SKM-1 treated with dmso at 0.1 percent for 144 hours (cell line): ENCODE measurements around the gene ANKDD1A.

ENCODE experiments used
- DNase-seq: peaks from one replicate; lab custom pipeline; 2025; ENCODE audit not compliant: unreplicated experiment; lab: John Stamatoyannopoulos, UW

The ANKDD1A gene

DNA sequence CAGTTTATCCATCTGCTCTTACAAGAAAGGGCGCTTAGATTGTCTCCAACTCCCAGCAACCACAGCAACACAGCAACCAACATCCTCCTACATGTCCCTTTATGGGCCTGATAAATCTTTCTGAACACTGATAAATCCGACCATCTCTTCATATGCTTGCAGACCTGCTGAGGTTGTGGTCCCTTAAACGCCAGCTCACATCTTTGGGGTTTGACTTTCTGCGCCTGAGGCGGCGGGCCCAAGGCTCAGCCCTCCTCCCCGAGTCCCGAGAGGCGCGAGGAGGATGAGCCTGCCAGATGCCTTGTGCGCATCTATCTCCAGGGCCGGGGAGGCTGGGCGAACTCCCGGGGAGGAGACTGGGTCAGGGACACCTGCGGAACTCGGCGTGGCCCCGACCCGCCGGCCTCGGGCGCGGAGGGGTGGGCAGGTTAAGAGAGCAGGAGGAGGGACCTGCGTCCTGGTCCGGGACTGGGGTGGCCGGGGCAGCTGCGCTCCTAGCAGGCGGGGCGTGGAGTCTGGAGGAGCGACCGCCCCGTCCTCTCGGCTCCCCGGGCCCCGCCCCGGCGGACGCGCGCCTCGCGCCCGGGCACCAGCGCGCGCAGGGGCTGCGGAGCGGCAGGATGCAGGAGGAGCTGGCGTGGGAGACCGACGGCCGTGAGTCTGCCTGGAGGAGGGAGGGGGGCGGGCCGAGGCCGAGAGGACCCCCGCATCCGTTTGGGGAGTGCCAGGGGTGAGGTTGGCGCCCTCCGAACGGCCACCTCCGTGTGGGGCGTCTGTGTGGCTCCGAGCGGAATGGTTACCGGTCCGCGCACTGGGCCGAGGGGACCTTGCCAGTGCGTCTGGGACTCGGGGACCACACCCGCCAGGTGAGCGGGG, at the start of gene ANKDD1A:
Gene ANKDD1A (plus strand): TSS at position 592 of the 876 bp plus-strand sequence. CDS start 29 bp downstream, at position 621.
- no peak for DNase-seq

- no peak for DNase-seq
Measured at GRCh38 chr15:64861960-64862359, 49.7 kb upstream of the ANKDD1A start.

- DNase-seq = no peak
Measured at GRCh38 chr15:64862408-64862807, 49.3 kb upstream of the ANKDD1A start.

DNA sequence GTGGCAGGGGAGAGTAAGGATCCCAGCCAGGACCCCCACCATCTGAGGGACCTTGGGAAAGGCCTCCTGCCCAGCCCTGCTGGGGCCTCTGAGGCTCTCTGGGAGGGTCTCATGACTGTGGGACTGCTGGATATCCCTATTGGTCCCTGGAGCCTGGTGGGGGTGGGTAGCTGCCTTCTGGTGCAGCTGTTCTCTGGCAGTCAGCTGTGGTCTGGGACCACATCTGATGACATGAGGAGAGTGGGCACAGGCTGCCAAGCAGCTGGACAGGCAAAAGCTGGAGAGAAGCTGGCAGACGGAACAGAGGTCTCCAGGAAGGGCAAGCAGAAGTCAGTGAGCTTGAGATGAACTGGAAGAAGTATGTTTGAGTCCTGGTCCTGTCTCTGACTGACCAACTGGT, 47.6 kb upstream of the ANKDD1A start:
- no peak for DNase-seq

- no peak for DNase-seq
Measured at GRCh38 chr15:64865126-64865997, 46.3 kb upstream of the ANKDD1A start.

DNA sequence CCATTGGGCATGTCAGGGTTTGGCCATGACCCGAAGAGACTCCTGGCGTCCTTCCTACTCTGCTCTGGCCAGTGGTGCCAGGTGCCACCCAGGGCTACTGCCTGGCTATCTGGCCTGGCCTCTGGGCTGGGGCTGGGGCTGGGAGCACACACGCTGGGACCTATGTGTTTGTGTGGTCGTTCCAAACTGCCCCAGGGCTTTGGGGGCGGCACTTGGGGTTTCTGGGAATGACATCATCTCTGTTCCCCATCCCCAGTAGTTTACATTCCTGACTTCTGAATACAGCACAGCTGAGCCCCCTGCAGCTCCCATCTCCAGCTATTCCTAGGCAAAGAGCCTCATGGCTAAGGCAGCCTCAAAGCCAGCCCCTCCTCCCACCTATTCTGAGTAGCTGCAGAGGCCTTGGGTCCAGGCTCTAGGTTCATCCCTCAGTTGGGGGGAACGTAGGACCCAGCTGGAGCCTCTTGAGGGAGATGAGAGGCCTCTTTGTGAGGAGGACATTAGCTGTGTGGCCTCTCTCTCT, 45.6 kb upstream of the ANKDD1A start:
- no peak for DNase-seq

DNA sequence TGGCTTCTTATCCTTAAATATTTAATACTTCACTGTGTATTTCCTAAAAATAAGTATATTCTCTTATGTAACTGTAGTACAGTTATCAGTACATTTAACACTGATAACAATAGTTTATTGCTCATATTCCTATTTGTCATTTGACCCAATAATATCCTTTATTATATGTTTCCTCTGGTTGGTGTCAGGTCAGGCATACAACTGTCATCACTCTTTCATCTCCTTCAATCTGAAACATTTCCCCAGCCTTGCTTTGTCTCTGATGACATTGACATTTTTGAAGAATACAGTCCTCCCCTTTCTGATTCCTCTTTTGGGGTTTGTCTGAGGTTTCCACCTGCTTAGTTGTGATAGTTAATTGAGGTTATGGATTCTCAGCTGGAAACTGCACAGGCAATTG, 42.2 kb upstream of the ANKDD1A start:
- DNase-seq = no peak

- no peak for DNase-seq
Measured at GRCh38 chr15:64870353-64870752, 41.3 kb upstream of the ANKDD1A start.

GRCh38 chr15:64875641-64876223, 36.0 kb upstream of the ANKDD1A start:
- DNase-seq = no peak

DNA sequence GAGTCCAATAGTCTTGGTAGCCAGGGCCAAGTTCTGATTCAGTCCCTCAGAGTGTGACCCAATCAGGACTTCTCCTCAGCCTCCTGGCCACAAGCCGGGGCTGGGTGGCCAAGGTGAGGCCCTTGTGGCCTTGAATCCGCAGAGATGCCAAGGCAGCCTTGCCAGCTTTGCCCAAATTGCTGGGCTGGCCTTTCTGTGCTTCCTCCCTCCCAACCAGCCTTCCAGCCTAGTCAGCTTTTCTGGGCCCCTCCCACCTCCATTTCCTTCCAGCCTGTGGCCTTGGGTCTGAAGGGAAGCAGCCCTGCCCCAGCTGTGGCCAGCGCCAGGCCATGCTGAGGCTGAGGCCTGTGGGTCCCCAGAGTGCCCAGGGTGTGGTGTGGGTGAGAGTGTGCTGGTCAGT, 34.3 kb upstream of the ANKDD1A start:
- peak; percentile 80 for DNase-seq

DNA sequence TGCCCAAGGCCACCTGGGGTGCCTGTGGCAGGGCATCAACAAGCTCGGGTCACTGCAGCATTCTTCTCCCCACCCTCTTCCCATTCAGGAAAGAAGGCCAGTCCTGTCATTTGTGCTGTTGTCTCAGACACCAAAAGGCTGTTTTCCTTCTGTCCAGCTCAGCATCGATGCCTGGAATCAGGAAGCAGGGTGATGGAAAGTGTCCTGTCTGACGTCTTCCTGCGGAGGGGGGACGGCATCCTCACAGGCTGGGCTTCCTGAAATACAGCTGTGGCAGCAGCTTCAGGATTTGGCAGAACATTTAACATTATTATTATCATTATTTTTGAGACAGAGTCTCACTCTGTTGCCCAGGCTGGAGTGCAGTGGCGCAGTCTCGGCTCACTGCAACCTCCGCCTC, 33.0 kb upstream of the ANKDD1A start:
- no peak for DNase-seq

GRCh38 chr15:64883100-64883581, 28.6 kb upstream of the ANKDD1A start:
- DNase-seq = peak; percentile 83

DNA sequence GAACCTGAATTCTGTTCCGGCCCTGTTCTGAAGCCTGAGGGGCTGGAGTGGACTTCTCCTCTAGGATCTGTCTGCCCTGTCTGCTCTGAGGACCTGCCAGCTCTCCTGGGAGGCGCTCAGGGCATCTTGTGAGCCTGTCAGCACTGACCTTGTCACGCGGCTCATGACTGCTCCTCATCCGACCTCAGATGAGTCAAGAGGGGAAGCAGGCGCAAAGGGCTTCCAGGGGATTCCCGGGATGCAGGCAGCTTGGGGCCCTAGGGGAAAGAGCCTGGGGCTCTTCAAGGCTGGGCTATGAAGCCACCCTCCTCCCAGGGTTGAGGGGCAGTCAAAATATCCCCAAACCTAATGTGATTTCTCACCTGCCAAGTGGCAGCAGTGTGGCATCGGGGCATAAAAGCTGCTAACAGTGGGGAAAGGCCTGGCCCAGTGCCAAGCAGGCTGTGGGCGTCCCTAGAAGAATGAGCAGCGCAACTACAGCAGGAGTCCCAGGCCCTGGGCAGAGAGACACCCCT, 27.6 kb upstream of the ANKDD1A start:
- DNase-seq = no peak

DNA sequence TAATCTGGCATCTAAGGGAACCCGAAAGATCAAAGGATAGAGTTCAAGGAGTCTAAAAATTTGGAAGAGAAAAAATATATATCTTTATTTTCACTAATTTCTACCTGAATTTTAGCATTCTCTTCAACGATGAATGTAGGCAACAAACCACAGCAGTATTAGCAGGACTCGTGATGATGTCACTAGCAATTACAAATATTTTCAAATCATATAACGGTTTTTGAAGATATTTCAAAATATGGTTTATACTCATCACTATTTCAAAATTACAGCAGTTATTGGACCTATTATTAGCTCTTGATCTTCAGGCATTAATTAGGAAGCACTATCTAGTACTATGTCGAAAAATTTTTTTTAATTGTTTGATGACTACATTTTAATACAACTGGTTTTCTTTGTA, 27.0 kb upstream of the ANKDD1A start:
- no peak for DNase-seq

DNA sequence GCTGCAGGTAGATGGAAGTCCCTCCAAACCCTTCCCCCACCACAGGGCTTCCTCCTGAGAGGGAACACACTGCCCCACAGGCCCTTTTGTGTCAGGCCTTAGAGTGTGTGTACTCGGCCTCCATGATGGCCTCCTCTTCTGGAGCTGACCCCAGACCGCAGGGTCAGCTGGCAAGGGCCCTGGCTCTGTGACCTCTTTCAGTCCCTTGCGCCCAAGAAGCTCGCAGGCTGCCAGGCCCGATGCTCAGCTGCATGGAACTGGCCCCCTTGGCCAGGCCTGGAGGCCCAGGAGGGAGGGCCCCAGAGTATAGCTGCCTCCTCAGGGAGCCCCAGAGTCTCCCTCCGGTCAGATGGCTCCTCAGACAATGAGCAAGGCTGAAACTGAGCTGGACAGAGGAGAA, 23.4 kb upstream of the ANKDD1A start:
- DNase-seq = no peak

DNA sequence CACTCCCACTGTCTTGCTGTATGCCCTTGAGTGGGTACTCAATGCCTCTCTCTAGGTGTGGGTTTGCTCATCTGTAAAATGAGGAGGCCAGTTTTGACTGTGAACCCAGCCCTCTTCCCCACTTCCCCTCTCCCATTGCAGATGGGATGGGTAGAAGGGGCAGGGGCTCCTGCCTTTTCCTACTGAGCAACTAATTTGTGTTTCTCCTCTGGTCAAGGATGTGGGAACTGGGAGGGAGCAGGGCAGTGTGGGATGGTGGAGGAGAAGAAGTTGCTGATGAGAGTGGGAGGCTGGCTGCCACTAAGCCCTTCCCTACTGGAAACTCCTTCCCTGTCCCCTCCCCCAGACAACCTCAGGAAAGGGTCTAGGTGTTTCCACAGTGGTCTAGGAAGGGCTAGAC, 20.1 kb upstream of the ANKDD1A start:
- DNase-seq = no peak

DNA sequence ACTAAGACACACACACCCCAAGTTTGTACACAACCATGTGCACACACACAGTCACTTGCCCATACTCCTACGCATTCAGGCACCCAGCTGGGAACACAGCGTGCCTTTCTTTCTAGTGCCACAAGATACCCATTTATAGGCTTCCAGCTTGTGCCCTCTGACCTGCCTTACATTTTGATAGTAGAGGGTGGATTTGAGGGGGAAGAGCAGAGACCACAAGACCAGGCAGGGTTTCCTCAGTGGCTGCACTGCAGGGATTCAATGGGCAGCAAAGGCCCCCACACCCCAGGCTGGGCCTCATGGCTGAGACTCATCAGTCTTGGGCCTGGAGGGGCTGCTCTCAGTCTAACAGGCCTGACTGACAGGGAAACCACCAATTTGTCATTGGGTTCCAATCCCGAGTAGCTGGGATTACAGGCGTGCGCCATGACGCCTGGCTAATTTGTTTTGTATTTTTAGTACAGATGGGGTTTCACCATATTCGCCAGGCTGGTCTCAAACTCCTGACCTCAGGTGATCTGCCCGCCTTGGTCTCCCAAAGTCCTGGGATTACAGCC, 18.8 kb upstream of the ANKDD1A start:
- DNase-seq = no peak

GRCh38 chr15:64893481-64894394, 18.0 kb upstream of the ANKDD1A start:
- peak; percentile 98 for DNase-seq

DNA sequence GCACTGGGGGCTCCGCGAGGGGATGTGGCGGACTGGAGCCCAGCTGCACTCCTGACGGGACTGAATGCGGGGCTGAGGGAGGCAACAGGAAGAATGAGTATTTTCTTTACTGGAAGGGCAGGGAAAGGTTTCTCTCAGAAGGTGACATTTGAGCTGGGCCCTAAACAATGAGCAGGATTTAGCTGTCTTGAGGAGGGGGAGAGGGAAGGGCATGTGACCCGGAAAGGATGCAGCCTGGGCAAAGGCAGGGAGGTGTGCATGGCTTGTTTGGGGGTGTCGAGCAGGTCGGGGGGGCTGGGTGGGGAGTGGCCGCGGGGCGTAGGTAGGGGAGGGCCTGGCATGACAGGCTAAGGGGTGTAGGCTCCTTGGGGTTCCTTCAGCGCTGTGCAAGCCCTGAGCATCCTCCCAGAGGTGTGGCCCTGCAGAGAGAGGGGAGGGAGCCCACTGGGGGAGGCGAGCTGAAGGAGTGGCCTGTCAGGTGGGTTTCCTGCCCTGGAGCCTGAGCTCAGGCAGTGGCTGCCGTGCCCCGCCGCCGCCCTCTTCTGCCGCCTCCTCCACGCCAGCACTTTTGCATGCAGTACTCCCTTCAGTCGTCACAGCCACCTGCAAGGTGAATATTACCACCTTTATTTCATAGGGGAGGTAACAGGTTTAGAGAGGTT, 17.2 kb upstream of the ANKDD1A start:
- DNase-seq = no peak
